Measurements from ENCODE around the gene CHRNA5.
"Not testable (repeated sequence)": the region's sequence is repeated elsewhere in the genome, so short reads cannot be mapped to it uniquely, and the experiment has no call there.

CHRNA5 gene

DNA sequence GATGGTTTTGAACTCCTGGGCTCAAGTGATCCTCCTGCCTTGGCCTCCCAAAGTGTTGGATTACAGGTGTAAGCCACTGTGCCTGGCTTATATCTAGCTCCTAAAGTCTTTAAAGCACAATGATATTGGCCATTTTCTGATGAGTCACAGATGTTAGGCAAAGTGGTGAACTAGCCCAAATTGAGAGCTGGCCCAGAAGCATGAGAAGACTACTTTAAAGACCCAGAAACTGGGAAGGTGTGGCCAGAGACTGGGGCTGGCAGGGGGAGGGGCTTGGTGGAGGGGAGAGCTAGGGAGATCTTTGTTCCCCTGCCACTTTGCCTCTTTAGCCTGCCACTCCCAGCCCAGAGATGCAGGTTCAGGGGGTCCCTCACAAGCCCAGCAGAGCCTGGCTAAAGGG, 33.9 kb downstream of the CHRNA5 start:
- Histone ChIP-seq H3K4me3 (ENCODE audit: insufficient read depth, low read depth, low read length, poor library complexity, severe bottlenecking) (no peak overlapping the region), H3K27me3 (replicated peaks; ENCODE audit: control insufficient read depth, insufficient read depth, low read length, poor library complexity, severe bottlenecking) (peaks cover 7% of the 10 kb centered on the region), H3K9me3 (ENCODE audit: control insufficient read depth, low read length) (no peaks in the 10 kb centered on the region), H3K36me3 (ENCODE audit: control insufficient read depth, insufficient read depth, low read length) (no peaks in the 10 kb centered on the region), H3K27ac (ENCODE audit: insufficient read depth, low read length, poor library complexity, severe bottlenecking) (no peak overlapping the region), H3K4me1 (ENCODE audit: control insufficient read depth, insufficient read depth, low read length, poor library complexity, severe bottlenecking) (no peaks in the 10 kb centered on the region)
- DNase-seq = no peak

DNA sequence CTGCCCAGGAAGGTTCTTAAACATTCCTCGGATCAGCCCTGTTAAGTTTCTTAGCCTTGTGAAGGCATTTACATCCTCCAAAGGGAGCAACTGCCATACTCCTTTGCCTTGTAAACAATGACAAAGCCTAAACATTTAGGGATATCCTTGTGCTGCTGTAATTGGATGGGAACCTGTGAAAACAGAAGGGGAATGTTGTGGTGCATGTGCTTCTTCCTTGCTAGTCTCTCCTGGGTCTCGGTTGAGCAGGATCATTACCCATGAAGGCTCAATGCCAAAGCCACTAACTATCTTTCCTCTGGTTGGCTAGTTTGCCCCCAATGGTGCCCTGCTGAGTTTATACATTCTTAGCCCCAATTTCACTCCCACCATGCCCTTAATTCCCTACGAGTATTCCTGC, 38.1 kb downstream of the CHRNA5 start:
- Histone ChIP-seq H3K4me1 (ENCODE audit: control insufficient read depth, insufficient read depth, low read length, poor library complexity, severe bottlenecking) (no peaks in the 10 kb centered on the region), H3K27ac (ENCODE audit: insufficient read depth, low read length, poor library complexity, severe bottlenecking) (no peak overlapping the region), H3K4me3 (ENCODE audit: insufficient read depth, low read depth, low read length, poor library complexity, severe bottlenecking) (no peak overlapping the region), H3K9me3 (ENCODE audit: control insufficient read depth, low read length) (no peaks in the 10 kb centered on the region), H3K27me3 (replicated peaks; ENCODE audit: control insufficient read depth, insufficient read depth, low read length, poor library complexity, severe bottlenecking) (peaks cover 7% of the 10 kb centered on the region), H3K36me3 (ENCODE audit: control insufficient read depth, insufficient read depth, low read length) (no peaks in the 10 kb centered on the region)
- no peak for DNase-seq

DNA sequence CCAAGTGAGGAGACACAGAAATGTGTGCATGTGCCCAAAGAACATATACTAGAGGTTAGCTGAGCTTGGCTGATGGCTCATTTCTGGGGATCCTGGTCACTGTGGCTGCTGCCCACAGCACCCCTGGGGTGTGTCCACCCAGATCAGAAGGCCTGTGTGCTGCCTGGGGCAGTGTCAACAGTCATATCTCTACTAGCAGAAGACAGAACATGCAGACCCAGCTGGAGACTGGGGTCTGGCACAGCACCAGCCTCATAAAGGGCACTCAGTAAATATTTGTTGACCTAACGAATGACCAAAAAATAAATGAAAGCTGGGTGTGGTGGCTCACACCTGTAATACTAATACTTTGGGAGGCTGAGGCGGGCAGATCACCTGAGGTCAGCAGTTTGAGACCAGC, 39.1 kb downstream of the CHRNA5 start:
- H3K36me3 ChIP-seq (ENCODE audit: control insufficient read depth, insufficient read depth, low read length) = no peaks in the 10 kb centered on the region
- H3K4me3 ChIP-seq (ENCODE audit: insufficient read depth, low read depth, low read length, poor library complexity, severe bottlenecking) = no peak overlapping the region
- H3K4me1 ChIP-seq (ENCODE audit: control insufficient read depth, insufficient read depth, low read length, poor library complexity, severe bottlenecking) = no peaks in the 10 kb centered on the region
- H3K9me3 ChIP-seq (ENCODE audit: control insufficient read depth, low read length) = no peaks in the 10 kb centered on the region
- H3K27me3 ChIP-seq (replicated peaks; ENCODE audit: control insufficient read depth, insufficient read depth, low read length, poor library complexity, severe bottlenecking) = peaks cover 7% of the 10 kb centered on the region
- no peak for DNase-seq
- no peak overlapping the region for H3K27ac ChIP-seq (ENCODE audit: insufficient read depth, low read length, poor library complexity, severe bottlenecking)

DNA sequence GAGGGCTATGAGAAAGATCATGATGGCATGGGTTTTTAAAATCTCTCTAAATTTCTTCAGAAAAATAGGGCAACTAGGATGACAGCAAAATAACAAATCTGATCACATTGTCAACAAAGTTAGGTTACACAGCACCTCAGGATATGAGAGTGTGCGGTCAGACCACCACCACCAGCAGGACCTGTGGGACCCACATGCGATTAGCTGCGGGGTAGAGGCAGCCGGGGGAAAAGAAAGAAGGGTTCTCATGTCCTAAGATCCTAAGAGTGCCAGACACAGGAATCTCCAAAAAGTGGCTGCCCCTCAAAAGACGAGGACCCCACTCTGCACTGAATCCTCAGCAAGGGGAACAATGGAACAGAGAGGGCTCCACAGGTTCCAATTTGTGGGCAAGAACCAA, 39.9 kb downstream of the CHRNA5 start:
- Histone ChIP-seq H3K4me1 (ENCODE audit: control insufficient read depth, insufficient read depth, low read length, poor library complexity, severe bottlenecking) (no peaks in the 10 kb centered on the region), H3K27me3 (replicated peaks; ENCODE audit: control insufficient read depth, insufficient read depth, low read length, poor library complexity, severe bottlenecking) (peaks cover 7% of the 10 kb centered on the region), H3K4me3 (ENCODE audit: insufficient read depth, low read depth, low read length, poor library complexity, severe bottlenecking) (no peak overlapping the region), H3K9me3 (ENCODE audit: control insufficient read depth, low read length) (no peaks in the 10 kb centered on the region), H3K36me3 (ENCODE audit: control insufficient read depth, insufficient read depth, low read length) (no peaks in the 10 kb centered on the region), H3K27ac (ENCODE audit: insufficient read depth, low read length, poor library complexity, severe bottlenecking) (no peak overlapping the region)
- no peak for DNase-seq

- DNase-seq = no peak
- H3K4me3 ChIP-seq (ENCODE audit: insufficient read depth, low read depth, low read length, poor library complexity, severe bottlenecking) = no peak overlapping the region
- no peaks in the 10 kb centered on the region for H3K36me3 ChIP-seq (ENCODE audit: control insufficient read depth, insufficient read depth, low read length)
- H3K27ac ChIP-seq (ENCODE audit: insufficient read depth, low read length, poor library complexity, severe bottlenecking) = no peak overlapping the region
- peaks cover 7% of the 10 kb centered on the region for H3K27me3 ChIP-seq (replicated peaks; ENCODE audit: control insufficient read depth, insufficient read depth, low read length, poor library complexity, severe bottlenecking)
- no peaks in the 10 kb centered on the region for H3K4me1 ChIP-seq (ENCODE audit: control insufficient read depth, insufficient read depth, low read length, poor library complexity, severe bottlenecking)
- H3K9me3 ChIP-seq (ENCODE audit: control insufficient read depth, low read length) = no peaks in the 10 kb centered on the region
Measured at GRCh38 chr15:78605680-78606079, 40.4 kb downstream of the CHRNA5 start.

GRCh38 chr15:78609551-78609950, 44.2 kb downstream of the CHRNA5 start:
- H3K9me3 ChIP-seq (ENCODE audit: control insufficient read depth, low read length); H3K4me3 ChIP-seq (ENCODE audit: insufficient read depth, low read depth, low read length, poor library complexity, severe bottlenecking); H3K4me1 ChIP-seq (ENCODE audit: control insufficient read depth, insufficient read depth, low read length, poor library complexity, severe bottlenecking); DNase-seq; H3K27me3 ChIP-seq (replicated peaks; ENCODE audit: control insufficient read depth, insufficient read depth, low read length, poor library complexity, severe bottlenecking); H3K36me3 ChIP-seq (ENCODE audit: control insufficient read depth, insufficient read depth, low read length); H3K27ac ChIP-seq (ENCODE audit: insufficient read depth, low read length, poor library complexity, severe bottlenecking): not testable (repeated sequence)

DNA sequence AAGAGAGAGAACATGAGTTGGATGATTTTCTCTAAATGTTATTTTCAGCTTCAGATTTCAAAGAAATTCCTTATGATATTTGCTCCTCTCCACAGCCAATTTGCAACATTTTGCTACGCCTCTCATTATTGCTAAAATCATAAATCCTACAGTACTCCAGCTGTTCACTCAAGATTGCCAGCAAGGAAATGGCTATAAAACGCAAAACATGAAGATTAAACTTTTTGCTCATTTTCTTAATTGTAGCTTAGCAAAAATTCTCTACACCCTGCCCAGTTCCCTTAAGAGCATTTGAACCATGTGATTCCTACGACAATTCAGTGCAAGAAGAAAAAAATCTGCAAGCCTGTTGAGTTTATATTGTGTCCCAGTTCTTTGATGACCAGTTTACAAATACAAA, 48.7 kb downstream of the CHRNA5 start:
- Histone ChIP-seq H3K4me1 (ENCODE audit: control insufficient read depth, insufficient read depth, low read length, poor library complexity, severe bottlenecking) (no peaks in the 10 kb centered on the region), H3K27me3 (replicated peaks; ENCODE audit: control insufficient read depth, insufficient read depth, low read length, poor library complexity, severe bottlenecking) (peaks cover 7% of the 10 kb centered on the region), H3K4me3 (ENCODE audit: insufficient read depth, low read depth, low read length, poor library complexity, severe bottlenecking) (no peak overlapping the region), H3K9me3 (ENCODE audit: control insufficient read depth, low read length) (no peaks in the 10 kb centered on the region), H3K27ac (ENCODE audit: insufficient read depth, low read length, poor library complexity, severe bottlenecking) (no peak overlapping the region), H3K36me3 (ENCODE audit: control insufficient read depth, insufficient read depth, low read length) (no peaks in the 10 kb centered on the region)
- no peak for DNase-seq

DNA sequence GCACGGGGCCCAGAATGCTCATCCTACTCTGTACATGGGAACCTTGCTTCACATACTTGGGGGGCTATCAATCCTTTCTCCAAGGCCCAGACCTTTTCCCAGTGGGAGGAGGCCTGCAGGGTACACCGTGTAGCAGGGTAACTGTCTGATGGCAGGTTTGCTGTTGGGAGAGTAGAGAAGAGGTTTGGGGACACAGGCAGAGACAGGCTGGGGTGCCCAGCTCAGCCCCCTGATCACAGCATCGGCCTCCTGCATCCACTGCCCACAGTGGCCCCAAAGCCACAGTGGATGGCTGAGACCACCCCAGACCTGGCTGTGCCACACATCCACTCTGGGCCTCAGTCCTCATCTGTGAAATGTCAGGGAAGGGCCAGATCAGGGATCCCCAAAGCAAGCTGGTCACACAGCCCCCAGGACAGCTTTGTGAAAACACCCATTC, 49.9 kb downstream of the CHRNA5 start:
- no peak for DNase-seq

DNA sequence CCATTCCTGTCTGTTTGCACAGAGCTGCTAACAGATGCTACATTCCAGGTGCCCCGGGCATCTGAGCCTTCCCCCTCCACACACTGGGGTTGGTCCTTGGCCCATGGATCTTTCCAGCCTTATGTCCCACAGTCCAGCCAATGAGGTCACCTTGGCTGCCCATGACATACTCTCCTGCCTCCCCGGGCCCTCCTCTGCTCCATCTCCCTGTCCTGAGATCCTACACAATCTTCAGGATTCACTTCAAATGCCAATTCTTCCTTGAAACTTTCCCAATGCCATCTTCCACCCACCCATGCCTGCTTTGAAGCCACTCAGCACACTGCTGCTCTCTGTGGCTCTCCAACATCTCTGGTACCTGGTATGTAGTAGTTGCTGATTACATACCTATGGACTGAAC, 51.2 kb downstream of the CHRNA5 start:
- Histone ChIP-seq H3K27me3 (replicated peaks; ENCODE audit: control insufficient read depth, insufficient read depth, low read length, poor library complexity, severe bottlenecking) (peaks cover 24% of the 10 kb centered on the region), H3K4me1 (ENCODE audit: control insufficient read depth, insufficient read depth, low read length, poor library complexity, severe bottlenecking) (peaks cover 7% of the 10 kb centered on the region)
- no peak for DNase-seq

More for the DNA sequence above, 49.9 kb downstream of the CHRNA5 start:
- no peak overlapping the region for H3K27ac ChIP-seq (ENCODE audit: insufficient read depth, low read length, poor library complexity, severe bottlenecking)
- H3K27me3 ChIP-seq (replicated peaks; ENCODE audit: control insufficient read depth, insufficient read depth, low read length, poor library complexity, severe bottlenecking) = peaks cover 16% of the 10 kb centered on the region
- H3K36me3 ChIP-seq (ENCODE audit: control insufficient read depth, insufficient read depth, low read length) = no peaks in the 10 kb centered on the region
- no peaks in the 10 kb centered on the region for H3K9me3 ChIP-seq (ENCODE audit: control insufficient read depth, low read length)
- peaks cover 2% of the 10 kb centered on the region for H3K4me1 ChIP-seq (ENCODE audit: control insufficient read depth, insufficient read depth, low read length, poor library complexity, severe bottlenecking)
- H3K4me3 ChIP-seq (ENCODE audit: insufficient read depth, low read depth, low read length, poor library complexity, severe bottlenecking) = no peak overlapping the region

DNA sequence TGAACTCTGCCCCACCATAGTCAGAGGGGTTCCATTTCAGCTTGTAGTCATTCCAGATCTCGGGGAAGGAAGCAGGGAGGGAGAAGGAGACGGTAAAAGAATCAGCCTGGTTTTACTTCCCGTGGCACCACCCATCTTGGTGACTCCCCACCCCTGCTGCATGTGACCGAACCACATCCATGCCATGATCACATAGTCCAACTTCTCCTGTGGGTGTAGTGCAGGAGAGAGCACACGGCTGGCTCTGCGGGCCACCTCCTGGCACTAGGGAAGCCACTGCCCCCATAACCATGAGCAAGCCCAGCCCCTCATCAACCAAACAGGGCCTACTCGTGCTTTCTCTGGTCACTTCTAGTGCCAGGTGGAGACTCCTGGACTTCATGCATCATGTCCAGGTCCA, 51.8 kb downstream of the CHRNA5 start:
- peaks cover 7% of the 10 kb centered on the region for H3K4me1 ChIP-seq (ENCODE audit: control insufficient read depth, insufficient read depth, low read length, poor library complexity, severe bottlenecking)
- no peak for DNase-seq
- no peak overlapping the region for H3K27ac ChIP-seq (ENCODE audit: insufficient read depth, low read length, poor library complexity, severe bottlenecking)
- H3K4me3 ChIP-seq (ENCODE audit: insufficient read depth, low read depth, low read length, poor library complexity, severe bottlenecking) = no peak overlapping the region
- no peaks in the 10 kb centered on the region for H3K9me3 ChIP-seq (ENCODE audit: control insufficient read depth, low read length)
- no peaks in the 10 kb centered on the region for H3K36me3 ChIP-seq (ENCODE audit: control insufficient read depth, insufficient read depth, low read length)
- H3K27me3 ChIP-seq (replicated peaks; ENCODE audit: control insufficient read depth, insufficient read depth, low read length, poor library complexity, severe bottlenecking) = peaks cover 24% of the 10 kb centered on the region

More for the DNA sequence above, 51.2 kb downstream of the CHRNA5 start:
- Histone ChIP-seq H3K4me3 (ENCODE audit: insufficient read depth, low read depth, low read length, poor library complexity, severe bottlenecking) (no peak overlapping the region), H3K9me3 (ENCODE audit: control insufficient read depth, low read length) (no peaks in the 10 kb centered on the region), H3K36me3 (ENCODE audit: control insufficient read depth, insufficient read depth, low read length) (no peaks in the 10 kb centered on the region), H3K27ac (ENCODE audit: insufficient read depth, low read length, poor library complexity, severe bottlenecking) (no peak overlapping the region)

DNA sequence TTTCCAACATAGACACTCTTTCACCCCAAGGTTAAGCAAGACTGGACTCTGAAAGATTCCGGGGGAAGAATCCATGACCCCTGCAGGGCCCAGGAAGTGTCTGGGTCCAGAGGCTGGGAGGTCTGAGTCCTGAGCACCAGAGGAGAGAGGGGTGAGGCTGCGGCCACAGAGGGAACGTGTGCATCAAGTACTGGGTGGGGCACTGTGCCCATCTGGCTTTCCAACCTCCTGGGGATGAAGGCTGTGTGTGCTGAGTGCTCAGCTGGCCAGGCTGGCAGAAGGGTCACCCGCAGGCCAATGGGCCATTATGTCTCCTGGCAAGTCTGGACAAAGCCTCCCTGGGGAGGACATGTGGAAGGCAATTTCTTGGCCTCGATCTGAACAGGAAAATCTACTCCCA, 52.2 kb downstream of the CHRNA5 start:
- Histone ChIP-seq H3K4me1 (ENCODE audit: control insufficient read depth, insufficient read depth, low read length, poor library complexity, severe bottlenecking) (peaks cover 7% of the 10 kb centered on the region), H3K9me3 (ENCODE audit: control insufficient read depth, low read length) (no peaks in the 10 kb centered on the region), H3K27ac (ENCODE audit: insufficient read depth, low read length, poor library complexity, severe bottlenecking) (no peak overlapping the region), H3K4me3 (ENCODE audit: insufficient read depth, low read depth, low read length, poor library complexity, severe bottlenecking) (no peak overlapping the region), H3K36me3 (ENCODE audit: control insufficient read depth, insufficient read depth, low read length) (no peaks in the 10 kb centered on the region), H3K27me3 (replicated peaks; ENCODE audit: control insufficient read depth, insufficient read depth, low read length, poor library complexity, severe bottlenecking) (peaks cover 24% of the 10 kb centered on the region)
- DNase-seq = no peak

All from effector memory CD4-positive, alpha-beta T cell (primary cell).